HG03378 (cell line): ENCODE results near the gene NCKAP1.
"Not testable (repeated sequence)": the region's sequence is repeated elsewhere in the genome, so short reads cannot be mapped to it uniquely, and the experiment has no call there.

Source experiments
- ATAC-seq: cut with Tn5 transposase; IDR thresholded peaks from one replicate; pipeline ENCODE4 v1.9.1; 2021; ENCODE audit warnings: mild to moderate bottlenecking, moderate library complexity; ENCODE audit not compliant: unreplicated experiment

NCKAP1 gene

GRCh38 chr2:182913064-182913463 is 125.2 kb downstream of the NCKAP1 start:
- ATAC-seq = no peak

GRCh38 chr2:182912518-182912915 is 125.7 kb downstream of the NCKAP1 start:
- no peak for ATAC-seq

- ATAC-seq = no peak
Observed at GRCh38 chr2:182911813-182912517, 126.3 kb downstream of the NCKAP1 start.

- no peak for ATAC-seq
Observed at GRCh38 chr2:182910965-182911364, 127.3 kb downstream of the NCKAP1 start.

- ATAC-seq = no peak
Observed at GRCh38 chr2:182907081-182907830, 131.0 kb downstream of the NCKAP1 start.

- ATAC-seq = peak; percentile 82
Observed at GRCh38 chr2:182906454-182906853, 131.8 kb downstream of the NCKAP1 start.

GRCh38 chr2:182904844-182905243 is 133.4 kb downstream of the NCKAP1 start:
- ATAC-seq = no peak

- no peak for ATAC-seq
Observed at GRCh38 chr2:182903566-182903965, 134.7 kb downstream of the NCKAP1 start.

- no peak for ATAC-seq
Observed at GRCh38 chr2:182901748-182902147, 136.5 kb downstream of the NCKAP1 start.

- ATAC-seq = no peak
Observed at GRCh38 chr2:182898718-182899117, 139.5 kb downstream of the NCKAP1 start.

GRCh38 chr2:182897137-182897536 is 141.1 kb downstream of the NCKAP1 start:
- ATAC-seq = no peak

- ATAC-seq = no peak
Observed at GRCh38 chr2:182895798-182896197, 142.5 kb downstream of the NCKAP1 start.

GRCh38 chr2:182895169-182895568 is 143.1 kb downstream of the NCKAP1 start:
- no peak for ATAC-seq

GRCh38 chr2:182894174-182894573 is 144.1 kb downstream of the NCKAP1 start:
- no peak for ATAC-seq

GRCh38 chr2:182893666-182894065 is 144.6 kb downstream of the NCKAP1 start:
- no peak for ATAC-seq

GRCh38 chr2:182893035-182893434 is 145.2 kb downstream of the NCKAP1 start:
- not testable (repeated sequence) for ATAC-seq

- ATAC-seq = no peak
Observed at GRCh38 chr2:182891611-182892010, 146.6 kb downstream of the NCKAP1 start.

- no peak for ATAC-seq
Observed at GRCh38 chr2:182890773-182891378, 147.4 kb downstream of the NCKAP1 start.

GRCh38 chr2:182890305-182890704 is 148.0 kb downstream of the NCKAP1 start:
- no peak for ATAC-seq

GRCh38 chr2:182887753-182888415 is 150.4 kb downstream of the NCKAP1 start:
- no peak for ATAC-seq

- no peak for ATAC-seq
Observed at GRCh38 chr2:182887093-182887492, 151.2 kb downstream of the NCKAP1 start.
